SH-SY5Y (cell line): ENCODE measurements around the gene DCHS1.

Source experiments
- GATA2 ChIP-seq: IDR thresholded peaks from 2 replicates; pipeline ENCODE4 v1.6.1; 2011; ENCODE audit warnings: mild to moderate bottlenecking, low read depth, low read length
- GATA3 ChIP-seq: IDR thresholded peaks from 2 replicates; pipeline ENCODE4 v1.6.1; 2011; ENCODE audit warnings: low read depth, mild to moderate bottlenecking, low read length, moderate library complexity

DCHS1 gene

DNA sequence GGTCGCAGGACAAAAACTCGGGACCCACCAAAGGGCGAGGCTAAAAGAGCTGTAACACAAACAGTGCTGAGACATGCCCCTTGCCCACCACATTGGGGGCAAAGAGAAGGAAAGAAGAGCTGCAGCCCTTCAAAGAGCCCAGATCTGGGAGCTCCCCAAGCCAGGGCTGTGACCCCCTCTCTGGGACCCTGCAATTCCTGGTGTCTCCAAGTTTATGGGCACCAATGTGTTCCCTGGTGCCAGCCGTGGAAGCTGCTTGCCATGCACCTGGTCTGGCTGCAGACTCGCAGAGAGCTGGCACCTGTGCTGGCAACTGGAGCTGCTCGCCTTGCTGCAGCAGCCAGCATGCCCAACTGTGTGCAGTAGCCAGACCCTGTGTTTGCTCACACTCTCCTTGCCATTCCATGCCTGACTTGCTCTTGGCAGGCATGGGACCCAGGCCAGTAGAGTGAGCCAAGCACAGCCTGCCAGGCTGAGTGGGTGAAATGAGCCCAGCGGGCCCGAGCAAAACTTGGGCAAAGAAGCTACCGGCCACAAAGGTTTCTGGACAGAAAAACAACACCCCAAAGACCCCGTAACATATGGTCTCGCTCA is 68.2 kb downstream of the DCHS1 start:
- TF ChIP-seq GATA3, result no peak
- no peak for TF ChIP-seq GATA2

GRCh38 chr11:6586434-6587359 is 68.9 kb downstream of the DCHS1 start:
- TF ChIP-seq GATA3 (no peak), GATA2 (no peak)

DNA sequence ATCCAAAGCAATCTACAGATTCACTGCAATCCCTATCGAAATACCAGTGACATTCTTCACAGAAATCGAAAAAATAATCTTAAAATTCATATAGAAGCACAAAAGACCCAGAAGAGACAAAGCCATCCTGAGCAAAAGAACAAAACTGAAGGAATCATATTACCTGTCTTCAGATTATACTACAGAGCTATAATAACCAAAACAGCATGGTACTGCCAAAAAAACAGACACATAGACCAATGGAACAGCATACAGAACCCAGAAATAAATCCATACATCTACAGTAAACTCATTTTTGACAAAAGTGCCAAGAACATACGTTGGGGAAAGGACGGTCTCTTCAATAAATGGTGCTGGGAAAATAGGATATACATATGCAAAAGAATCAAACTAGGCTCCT is 71.1 kb downstream of the DCHS1 start:
- no peak for TF ChIP-seq GATA3
- no peak for TF ChIP-seq GATA2

GRCh38 chr11:6583584-6583983 is 72.0 kb downstream of the DCHS1 start:
- no peak for TF ChIP-seq GATA3

- no peak for TF ChIP-seq GATA3
- no peak for TF ChIP-seq GATA2
These were observed 75.9 kb downstream of the DCHS1 start for GRCh38 chr11:6579681-6580080.

DNA sequence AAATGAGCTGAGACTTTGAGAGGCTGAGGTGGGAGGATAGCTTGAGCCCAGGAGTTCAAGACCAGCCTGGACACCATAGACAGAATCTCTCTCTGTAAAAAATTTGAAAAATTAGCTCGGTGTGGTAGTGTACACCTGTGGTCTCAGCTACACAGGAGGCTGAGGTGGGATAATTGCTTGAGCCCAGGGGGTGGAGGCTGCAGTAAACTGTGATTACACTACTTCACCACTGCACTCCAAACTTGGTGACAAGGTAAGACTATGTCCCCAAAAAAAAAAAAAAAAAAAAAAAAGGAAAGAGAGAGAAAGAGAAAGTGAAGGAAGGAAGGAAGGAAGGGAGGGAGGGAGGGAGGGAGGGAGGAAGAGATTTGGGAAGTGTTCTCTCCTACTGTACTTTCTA is 77.5 kb downstream of the DCHS1 start:
- TF ChIP-seq GATA3, result no peak
- TF ChIP-seq GATA2, result no peak

- TF ChIP-seq GATA3 (no peak), GATA2 (no peak)
These were observed 78.9 kb downstream of the DCHS1 start for GRCh38 chr11:6576471-6577373.

DNA sequence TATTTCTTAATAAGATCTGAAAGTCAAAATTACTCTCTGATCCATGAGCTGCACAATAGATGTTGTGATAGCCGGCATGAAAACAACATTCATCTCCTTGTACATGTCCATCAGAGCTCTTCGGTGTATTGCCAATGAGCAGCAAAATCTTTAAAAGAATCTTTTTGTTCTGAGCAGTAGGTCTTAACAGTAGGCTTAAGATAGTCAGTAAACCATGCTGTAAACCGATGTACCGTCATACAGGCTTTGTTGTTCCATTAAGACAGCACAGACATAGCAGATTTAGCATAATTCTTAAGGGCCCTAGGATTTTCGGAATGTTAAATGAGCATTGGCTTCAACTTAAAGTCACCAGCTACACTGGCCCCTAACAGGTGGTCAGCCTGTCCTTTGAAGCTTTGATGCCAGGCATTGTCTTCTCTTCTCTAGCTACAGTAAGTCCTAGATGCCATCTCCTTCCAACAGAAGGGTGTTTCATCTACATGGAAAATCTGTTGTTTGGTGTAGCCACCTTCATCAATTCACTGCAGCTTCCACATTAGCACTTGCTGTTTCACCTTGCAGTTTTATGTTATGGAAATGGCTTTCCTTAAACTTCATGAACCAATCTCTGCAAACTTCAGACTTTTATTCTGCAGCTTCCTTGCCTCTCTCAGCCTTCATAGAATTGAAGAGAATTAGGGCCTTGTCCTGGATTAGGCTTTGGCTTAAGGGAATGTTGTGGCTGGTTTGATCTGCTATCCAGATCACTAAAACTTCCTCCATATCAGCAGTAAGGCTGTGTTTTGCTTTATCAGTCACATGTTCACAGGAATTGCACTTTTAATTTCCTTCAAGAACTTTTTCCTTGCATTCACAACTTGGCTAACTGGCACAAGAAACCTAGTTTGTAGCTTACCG is 80.5 kb downstream of the DCHS1 start:
- no peak for TF ChIP-seq GATA3
- TF ChIP-seq GATA2, result no peak

DNA sequence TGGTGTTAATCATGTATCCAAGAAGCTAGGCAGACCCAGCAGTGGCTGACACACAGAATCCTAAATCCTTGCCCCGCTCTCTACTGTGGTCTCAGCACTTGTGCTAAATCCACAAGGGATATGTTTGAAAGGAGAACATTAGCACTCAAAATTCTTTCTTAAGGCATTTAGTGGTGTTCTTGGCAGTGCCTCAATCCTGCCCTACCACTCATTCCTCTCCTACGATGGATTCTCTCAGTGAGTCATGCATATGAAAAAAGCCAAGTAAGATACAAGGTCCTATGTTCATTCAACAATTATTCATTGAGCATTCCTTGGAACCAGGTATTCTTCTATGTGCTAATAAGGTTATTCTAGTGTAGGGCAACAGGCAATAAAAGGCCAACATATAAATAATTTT is 83.4 kb downstream of the DCHS1 start:
- TF ChIP-seq GATA2, result no peak
- TF ChIP-seq GATA3, result no peak

GRCh38 chr11:6571434-6572008 is 84.1 kb downstream of the DCHS1 start:
- no peak for TF ChIP-seq GATA3
- no peak for TF ChIP-seq GATA2
